K562 (cell line): ENCODE data around the gene XYLB. TPM values are rescaled to one million over a fixed set of nuclear protein-coding genes. Genes with fewer than 3 reads are reported as not detected.

Experiments
- ATAC-seq: fragments of 200-7000 bp; cut with Tn5 transposase; 3 replicates; pipeline ENCODE4 v1.9.1; 2020; ENCODE audit warnings: moderate library complexity
- BruUV-seq: library from RNA; stranded (reverse); fragments of 400-500 nt; replicated peaks from 2 replicates; lab custom pipeline; 2021; lab: Mats Ljungman, UMichigan
- CTCF ChIA-PET: fragments of 300-600 bp; formaldehyde crosslinking; extraction: SDS; loops from one replicate; lab custom pipeline; 2021; ENCODE audit warnings: low intra/inter-chr PET ratio; lab: Yijun Ruan, JAX
- POLR2A ChIA-PET: fragments of 300-600, 350-650 bp; sonication (Branson Sonifier 250); formaldehyde crosslinking; extraction: SDS; loops from one replicate; lab custom pipeline; 2021; ENCODE audit warnings: antibody characterized with exemption, inconsistent platforms; lab: Yijun Ruan, JAX
- DNase-seq, 4 experiments: peaks; one replicate each; pipeline versions ENCODE4 v3.0.0 to v3.0.0-alpha.2; 2011 to 2018; ENCODE audit warnings: low spot score in 3 of 4, mixed read lengths in 3 of 4; ENCODE audit errors: extremely low read depth in 1 of 4
- FAIRE-seq: peaks from 2 replicates; lab custom pipeline; 2011; peaks lifted over from hg19 to GRCh38; lab: Jason Lieb, UNC
- H2AFZ ChIP-seq: 2 replicates; pipeline ENCODE4 v1.6.0; 2011; ENCODE audit warnings: low read depth, low read length, control low read depth, inconsistent platforms
- H3K27ac ChIP-seq: fragments of 200-600 bp; 3 replicates; pipeline ENCODE4 v1.8.0; 2011; ENCODE audit warnings: low read depth, mild to moderate bottlenecking, control low read depth, inconsistent platforms, low read length, moderate library complexity, mixed read lengths; ENCODE audit errors: extremely low read depth
- H3K27me3 ChIP-seq, 2 experiments: fragments of 300-600 bp in 1 of 2; 2 replicates in 1 of 2; 3 replicates in 1 of 2; pipeline versions ENCODE4 v1.6.0 to v1.8.0; 2011; ENCODE audit warnings: inconsistent platforms in 2 of 2, low read length in 2 of 2, mild to moderate bottlenecking in 1 of 2, mixed read lengths in 1 of 2, moderate library complexity in 1 of 2; ENCODE audit not compliant: control insufficient read depth in 2 of 2, insufficient read depth in 2 of 2
- H3K36me3 ChIP-seq: fragments of 300-600 bp; 3 replicates; pipeline ENCODE4 v1.8.0; 2011; ENCODE audit warnings: mild to moderate bottlenecking, low read length, inconsistent platforms; ENCODE audit not compliant: control insufficient read depth, insufficient read depth
- H3K4me1 ChIP-seq, 2 experiments: fragments of 200-600 bp in 1 of 2; replicated peaks in 1 of 2; 2 replicates in 1 of 2; 3 replicates in 1 of 2; pipeline versions ENCODE4 v1.5.1 to v1.8.0; 2011; ENCODE audit warnings: inconsistent platforms in 2 of 2, low read length in 2 of 2, mild to moderate bottlenecking in 1 of 2, mixed read lengths in 1 of 2, moderate library complexity in 1 of 2; ENCODE audit not compliant: control insufficient read depth in 2 of 2, insufficient read depth in 2 of 2
- H3K4me2 ChIP-seq: 2 replicates; pipeline ENCODE4 v1.6.1; 2011; ENCODE audit warnings: low read length, control low read depth, inconsistent platforms, mixed read lengths; ENCODE audit not compliant: insufficient read depth
- H3K4me3 ChIP-seq: fragments of 200-600 bp; sonication (generic), shearing (Covaris generic); 2 replicates; pipeline ENCODE4 v1.5.1; 2016; ENCODE audit warnings: control low read depth, inconsistent platforms
- H3K79me2 ChIP-seq: fragments of 200-600 bp; 3 replicates; pipeline ENCODE4 v1.8.0; 2011; ENCODE audit warnings: low read length, inconsistent platforms; ENCODE audit not compliant: control insufficient read depth, insufficient read depth
- H3K9ac ChIP-seq, 2 experiments: 2 replicates each; pipeline versions ENCODE4 v1.6.0 to v1.6.1; 2011; ENCODE audit warnings: low read depth in 2 of 2, low read length in 2 of 2, control low read depth in 1 of 2, inconsistent platforms in 1 of 2, mild to moderate bottlenecking in 1 of 2, mixed read lengths in 1 of 2; ENCODE audit not compliant: insufficient read depth in 1 of 2
- H3K9me1 ChIP-seq: one replicate; pipeline ENCODE4 v1.6.0; 2011; ENCODE audit warnings: inconsistent platforms, mild to moderate bottlenecking, low read length, moderate library complexity; ENCODE audit not compliant: control insufficient read depth, insufficient read depth
- H3K9me3 ChIP-seq: replicated peaks from 2 replicates; pipeline ENCODE4 v1.5.1; 2011; ENCODE audit warnings: low read depth, low read length, inconsistent platforms; ENCODE audit not compliant: control insufficient read depth, insufficient read depth
- H4K20me1 ChIP-seq: replicated peaks from 2 replicates; pipeline ENCODE4 v1.6.1; 2011; ENCODE audit warnings: low read length, inconsistent platforms, mixed read lengths; ENCODE audit not compliant: control insufficient read depth, insufficient read depth
- ESRRA ChIP-seq: fragments of 450-650 bp; IDR thresholded peaks from 2 replicates; pipeline ENCODE4 v1.6.1; 2014; ENCODE audit warnings: low read depth, mild to moderate bottlenecking, moderate library complexity, borderline replicate concordance
- JUN ChIP-seq, 2 experiments: sonication (generic) in 1 of 2; formaldehyde crosslinking in 1 of 2; IDR thresholded peaks; 2 replicates each; pipeline versions ENCODE4 v1.6.1 to v1.8.0; 2012 to 2022; ENCODE audit warnings: borderline replicate concordance in 2 of 2, mild to moderate bottlenecking in 2 of 2, improper control_type of control experiment in 1 of 2, low read depth in 1 of 2, low read length in 1 of 2, missing genetic modification reagents in 1 of 2
- NFATC3 ChIP-seq: fragments of 450-650 bp; IDR thresholded peaks from 2 replicates; pipeline ENCODE4 v1.6.1; 2017; ENCODE audit warnings: mild to moderate bottlenecking
- SPI1 ChIP-seq: IDR thresholded peaks from 2 replicates; pipeline ENCODE4 v1.6.1; 2011; ENCODE audit warnings: low read depth, low read length, control low read depth, borderline replicate concordance
- WGBS: fragments of 100-300 bp; shearing (Covaris generic); methylation state at CpG from one replicate; pipeline ENCODE4 v1.1.6; 2016; ENCODE audit warnings: low coverage, mixed read lengths; ENCODE audit not compliant: insufficient coverage; ENCODE audit errors: missing lambda C conversion rate; 5-methylcytosine and 5-hydroxymethylcytosine counted together
- in situ Hi-C: fragments of 300-500 bp; cut with MboI; formaldehyde crosslinking; loops from 4 replicates; pipeline ENCODE4 v1.15.0; 2018; ENCODE audit warnings: inconsistent platforms, mixed read lengths
- intact Hi-C: fragments of 100-400 bp; cut with micrococcal nuclease; formaldehyde crosslinking; loops from 2 replicates; pipeline ENCODE4 v1.14.2; 2022
- polyA plus RNA-seq, 8 experiments: library from polyadenylated mRNA; depleted of rRNA in 4 of 8; stranded (reverse) in 5 of 8; unstranded in 3 of 8; fragments of >200 nt; fragmentation: Nextera tagmentation in 2 of 8; fragmentation: Illumina TruSeq in 1 of 8; extraction: Ambion mirVana in 2 of 8; extraction: Trizol in 1 of 8; gene quantifications; 2 replicates each; pipeline versions ENCODE4 v1.2.1 to v1.2.3, GENCODE V29; 2011 to 2014; ENCODE audit warnings: inconsistent platforms in 1 of 8, missing spikeins in 1 of 8
- total RNA-seq, 7 experiments: library from RNA; depleted of rRNA in 6 of 7; stranded (reverse); fragments of >200 nt in 6 of 7; fragmentation: Illumina TruSeq in 2 of 7; extraction: Trizol in 2 of 7; gene quantifications; 2 replicates each; pipeline versions ENCODE4 v1.2.1 to v1.2.3, GENCODE V29; 2011 to 2021; ENCODE audit warnings: low replicate concordance in 1 of 7

XYLB gene
- total and polyA plus RNA-seq, 9 of the 15 experiments (the other 6 are each of a cell fraction or from before 2014, with no cell fraction given): 4.0 to 20.2 (median 13.2) TPM

GRCh38 chr3:38348903-38349302 lies 2.3 kb downstream of the XYLB start:
- TF ChIP-seq ESRRA (no peak), JUN (IDR thresholded peaks at IDR 0.05; ENCODE audit: borderline replicate concordance, low read depth, low read length) (0 out of 2 replicates have a peak, but pooled peaks have one; percentile 4), JUN (CRISPR knock-in tag; IDR thresholded peaks at IDR 0.05; ENCODE audit: borderline replicate concordance) (no peak), SPI1 (peak; percentile 72; the same call in 1 of the 2 replicates), NFATC3 (no peak)
- in situ Hi-C loops: loop anchor here (10.0 kb wide), 1 partner anchor 214 kb away; the partner anchor contains the start of genes ACAA1 and MYD88
- H3K4me1 ChIP-seq: peaks cover 18 to 27% of the 10 kb centered on the region in 2 experiments; a peak in 4 of 5 replicates
- POLR2A ChIA-PET: interaction anchor here (0.6 to 1.0 kb wide), 3 partner anchors 12 to 59 kb away, joined by 3 to 4 read pairs (median 3); no protein-coding TSS in a partner anchor
- no peak overlapping the region for H3K27ac ChIP-seq
- H3K4me3 ChIP-seq: no peak overlapping the region
- no peaks in the 10 kb centered on the region for H3K9me1 ChIP-seq
- ATAC-seq (no peak), FAIRE-seq (no peak), DNase-seq (no peak)
- no TSS peak for BruUV-seq
- CTCF ChIA-PET: no interaction called here
- H3K4me2 ChIP-seq: no peak overlapping the region; the same call in 1 of the 2 replicates
- H3K36me3 ChIP-seq: peaks cover 51% of the 10 kb centered on the region
- H3K9ac ChIP-seq: no peak overlapping the region
- 71% methylated on average over 4 of the region's 4 CpGs for WGBS
- no peak overlapping the region for H2AFZ ChIP-seq
- no peaks in the 10 kb centered on the region for H3K9me3 ChIP-seq
- H3K79me2 ChIP-seq: peaks cover 65% of the 10 kb centered on the region
- H4K20me1 ChIP-seq: no peaks in the 10 kb centered on the region
- no peaks in the 10 kb centered on the region for H3K27me3 ChIP-seq
- intact Hi-C loops: loop anchor here (5.0 kb wide), 3 partner anchors 103 to 232 kb away; partner anchors contain the start of genes ACAA1, ACVR2B and MYD88
